HG03521 (cell line): ENCODE measurements around the gene RAP2B.

Experiments used
- ATAC-seq: cut with Tn5 transposase; IDR thresholded peaks from one replicate; pipeline ENCODE4 v1.9.1; 2021; ENCODE audit warnings: mild to moderate bottlenecking, moderate library complexity; ENCODE audit not compliant: unreplicated experiment

The RAP2B gene

GRCh38 chr3:153159771-153160397 lies 2.1 kb upstream of the RAP2B start:
- no peak for ATAC-seq

GRCh38 chr3:153160451-153161137 lies 1.4 kb upstream of the RAP2B start:
- peak; percentile 17 for ATAC-seq

- peak; percentile 77 for ATAC-seq
Observed at GRCh38 chr3:153161138-153161713, 800 bp upstream of the RAP2B start.

- ATAC-seq: peak; percentile 5
Observed at GRCh38 chr3:153162513-153163392, 727 bp downstream of the RAP2B start.

GRCh38 chr3:153163393-153163724 lies 1.3 kb downstream of the RAP2B start:
- no peak for ATAC-seq

- no peak for ATAC-seq
Observed at GRCh38 chr3:153163756-153164550, 1.9 kb downstream of the RAP2B start.

GRCh38 chr3:153165261-153165681 lies 3.2 kb downstream of the RAP2B start:
- no peak for ATAC-seq

GRCh38 chr3:153166206-153166605 lies 4.2 kb downstream of the RAP2B start:
- no peak for ATAC-seq

GRCh38 chr3:153166796-153167195 lies 4.8 kb downstream of the RAP2B start:
- ATAC-seq: no peak

- ATAC-seq: no peak
Observed at GRCh38 chr3:153169793-153170383, 7.9 kb downstream of the RAP2B start.

GRCh38 chr3:153171256-153171655 lies 9.2 kb downstream of the RAP2B start:
- no peak for ATAC-seq

GRCh38 chr3:153171918-153172317 lies 9.9 kb downstream of the RAP2B start:
- ATAC-seq: no peak

- ATAC-seq: no peak
Observed at GRCh38 chr3:153172796-153173757, 11.1 kb downstream of the RAP2B start.

GRCh38 chr3:153173758-153174516 lies 11.9 kb downstream of the RAP2B start:
- ATAC-seq: no peak

- ATAC-seq: no peak
Observed at GRCh38 chr3:153176197-153176596, 14.2 kb downstream of the RAP2B start.

- no peak for ATAC-seq
Observed at GRCh38 chr3:153180860-153181372, 18.9 kb downstream of the RAP2B start.

GRCh38 chr3:153182501-153183293 lies 20.7 kb downstream of the RAP2B start:
- no peak for ATAC-seq
